ENCODE measurements around the gene ANKRD13D. TPM values are rescaled to one million over a fixed set of nuclear protein-coding genes. Genes with fewer than 3 reads are reported as not detected.

Gene ANKRD13D
- total RNA-seq, 2 donors from 2014 or later, result 22.1 to 22.6 TPM

DNA sequence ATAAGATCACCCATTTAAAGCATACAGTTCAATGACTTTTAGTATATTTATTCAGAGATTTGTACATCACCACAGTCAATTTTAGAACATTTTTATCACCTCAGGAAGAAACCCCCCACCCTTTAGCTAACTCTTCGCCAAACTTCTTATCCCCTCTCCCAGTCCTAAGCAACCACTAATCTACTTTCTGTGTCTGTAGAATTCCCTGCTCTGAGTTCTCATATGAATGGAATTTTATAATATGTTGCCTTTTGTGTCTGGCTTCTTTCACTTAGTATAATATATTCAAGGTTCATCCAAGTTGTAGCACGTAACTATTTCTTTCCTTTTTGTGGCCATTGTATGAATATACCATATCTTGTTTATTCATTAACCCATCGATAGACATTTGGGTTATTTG is 3.6 kb downstream of the ANKRD13D start:
- intact Hi-C loops (cut with DNase I), result no loop called here
- ATAC-seq, result no peak
- DNase-seq, result no peak

DNA sequence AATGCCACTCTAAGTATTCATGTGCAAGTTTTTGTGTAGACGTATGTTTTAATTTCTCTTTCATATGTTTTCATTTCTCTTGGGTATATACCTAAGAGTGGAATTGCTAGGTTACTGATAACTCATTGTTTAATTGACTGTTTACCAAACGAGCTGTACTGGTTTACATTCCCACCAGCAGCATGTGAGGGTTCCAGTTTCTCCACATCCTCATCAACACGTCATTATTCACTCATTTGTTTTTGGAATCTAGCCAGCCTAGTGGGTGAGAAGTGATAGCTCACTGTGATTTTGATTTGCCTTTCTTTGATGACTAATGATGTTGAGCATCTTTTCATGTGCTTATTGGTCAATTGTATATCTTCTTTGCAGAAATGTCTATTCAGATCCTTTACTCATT is 4.0 kb downstream of the ANKRD13D start:
- ATAC-seq (no peak), DNase-seq (no peak)
- intact Hi-C loops (cut with DNase I), result no loop called here

DNA sequence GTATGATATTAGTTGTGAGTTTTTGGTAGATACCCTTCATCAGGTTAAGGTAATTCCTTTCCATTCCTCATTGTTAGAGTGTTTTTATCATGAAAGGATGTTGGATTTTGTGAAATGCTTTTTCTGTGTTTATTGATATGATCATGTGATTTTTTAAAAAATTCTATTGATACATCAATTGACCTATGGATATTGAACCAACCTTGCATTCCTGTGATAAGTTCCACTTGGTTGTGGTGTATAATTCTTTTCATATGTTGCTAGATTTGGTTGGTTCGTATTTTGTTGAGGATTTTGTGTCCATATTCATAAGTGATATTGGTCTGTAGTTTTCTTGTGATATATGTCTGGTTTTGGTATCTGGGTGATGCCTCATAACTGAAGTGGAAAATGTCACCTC is 6.7 kb downstream of the ANKRD13D start:
- no peak for DNase-seq
- no peak for ATAC-seq
- intact Hi-C loops (cut with DNase I), result no loop called here

DNA sequence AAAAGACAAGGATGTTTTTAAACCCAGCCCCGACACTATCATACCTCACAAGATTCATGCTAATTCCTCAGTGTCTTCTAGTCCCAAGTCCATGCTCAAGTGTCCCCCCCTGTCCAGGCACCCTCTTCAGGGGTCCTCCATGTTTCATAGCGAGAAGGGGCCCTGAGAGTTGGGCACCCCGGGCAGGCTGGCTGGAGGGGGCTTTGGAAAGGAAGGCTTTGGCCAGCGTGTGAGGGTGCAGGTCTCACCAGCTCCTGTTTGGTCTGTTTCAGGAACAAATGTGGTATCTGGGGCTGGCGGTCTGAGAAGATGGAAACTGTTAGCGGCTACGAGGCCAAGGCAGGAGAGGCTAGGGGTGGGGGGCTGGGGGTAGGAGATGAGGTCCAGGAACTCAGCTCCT is 9.7 kb downstream of the ANKRD13D start:
- no peak for ATAC-seq
- intact Hi-C loops (cut with DNase I), result no loop called here
- DNase-seq, result no peak

DNA sequence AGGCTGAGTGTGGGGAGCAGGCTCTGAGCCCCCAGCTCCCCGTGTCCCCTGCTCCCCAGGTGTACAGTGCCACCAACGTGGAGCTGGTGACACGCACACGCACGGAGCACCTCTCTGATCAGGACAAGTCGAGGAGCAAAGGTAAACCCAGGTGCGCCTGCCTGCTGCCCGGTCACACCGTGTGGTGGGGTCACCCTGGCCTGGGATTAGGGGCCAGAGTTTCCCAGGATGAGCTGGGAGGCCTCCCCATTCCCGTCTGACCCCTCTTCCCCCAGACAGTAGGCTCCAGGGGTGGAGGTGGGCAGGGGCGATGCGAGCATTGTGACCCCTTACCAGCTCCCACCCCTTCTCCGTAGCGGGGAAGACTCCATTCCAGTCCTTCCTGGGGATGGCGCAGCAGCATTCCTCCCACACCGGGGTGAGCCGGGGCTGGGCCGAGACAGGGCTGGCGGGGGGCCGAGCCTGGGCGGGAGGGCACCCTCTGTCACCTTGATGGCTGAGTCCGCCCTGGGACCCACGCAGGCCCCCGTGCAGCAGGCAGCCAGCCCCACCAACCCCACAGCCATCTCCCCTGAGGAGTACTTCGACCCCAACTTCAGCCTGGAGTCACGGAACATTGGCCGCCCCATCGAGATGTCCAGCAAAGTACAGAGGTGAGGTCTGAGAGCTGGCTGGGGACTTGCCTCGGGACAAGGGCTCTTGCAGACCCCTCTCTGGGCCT is 10.5 kb downstream of the ANKRD13D start:
- DNase-seq (no peak), ATAC-seq (no peak)
- intact Hi-C loops (cut with DNase I), result no loop called here

- intact Hi-C loops (cut with DNase I), result no loop called here
- no peak for DNase-seq
- ATAC-seq, result no peak
These were observed 11.2 kb downstream of the ANKRD13D start for GRCh38 chr11:67300256-67300755.

DNA sequence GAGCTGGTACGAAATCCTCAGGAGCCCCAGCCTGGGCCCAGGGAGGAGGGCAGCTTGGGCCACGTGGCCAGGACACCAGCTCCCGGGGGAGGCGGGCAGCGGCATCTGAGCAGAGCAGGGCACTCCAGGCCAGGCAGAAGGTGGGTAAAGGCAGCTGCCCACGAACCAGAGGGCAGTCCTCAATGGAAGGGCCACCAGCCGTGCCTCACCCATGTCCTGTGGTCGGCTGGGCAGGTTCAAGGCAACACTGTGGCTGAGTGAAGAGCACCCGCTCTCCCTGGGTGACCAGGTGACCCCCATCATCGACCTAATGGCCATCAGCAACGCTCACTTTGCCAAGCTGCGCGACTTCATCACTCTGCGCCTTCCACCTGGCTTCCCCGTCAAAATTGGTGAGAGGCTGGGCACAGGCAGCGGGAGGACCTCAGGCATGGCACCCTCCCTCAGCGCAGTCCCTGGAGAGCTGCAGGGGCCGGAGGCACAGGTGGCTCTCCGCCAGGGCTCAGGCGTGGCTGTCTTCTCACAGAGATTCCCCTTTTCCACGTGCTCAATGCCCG is 11.7 kb downstream of the ANKRD13D start:
- intact Hi-C loops (cut with DNase I), result no loop called here

GRCh38 chr11:67301313-67301921 is 12.3 kb downstream of the ANKRD13D start:
- no peak for DNase-seq
- ATAC-seq, result no peak
- intact Hi-C loops (cut with DNase I), result no loop called here

More for the DNA sequence above, 11.7 kb downstream of the ANKRD13D start:
- ATAC-seq (no peak), DNase-seq (no peak)

DNA sequence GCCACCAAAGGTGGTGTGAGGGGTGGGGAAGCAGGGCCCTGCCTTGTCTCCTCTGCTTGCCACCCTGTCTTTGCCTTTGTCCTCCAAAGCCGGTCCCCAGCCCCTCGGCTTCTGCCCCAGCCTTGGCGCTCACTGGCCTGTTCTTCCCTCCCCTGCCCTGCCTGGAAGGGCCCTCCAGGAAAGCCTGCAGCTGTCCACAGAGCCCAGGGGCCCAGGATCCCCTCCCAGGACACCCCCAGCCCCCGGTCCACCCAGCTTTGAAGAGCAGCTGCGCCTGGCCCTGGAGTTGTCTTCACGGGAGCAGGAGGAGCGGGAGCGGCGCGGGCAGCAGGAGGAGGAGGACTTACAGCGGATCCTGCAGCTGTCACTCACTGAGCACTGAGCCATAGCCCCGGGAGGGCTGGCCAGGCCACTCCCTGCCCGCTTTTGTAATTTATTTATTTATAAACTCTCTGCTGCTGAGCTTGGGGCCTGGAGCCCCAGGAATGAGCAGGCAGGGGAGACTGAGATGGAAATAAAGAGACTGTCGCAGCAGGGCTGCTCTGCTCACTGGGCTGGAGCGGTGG is 12.9 kb downstream of the ANKRD13D start:
- ATAC-seq, result peak; percentile 25 to 50
- intact Hi-C loops (cut with DNase I), result no loop called here
- DNase-seq, result no peak

GRCh38 chr11:67302571-67303131 is 13.5 kb downstream of the ANKRD13D start:
- ATAC-seq, result peak; percentile 22 to 38
- DNase-seq, result no peak
- intact Hi-C loops (cut with DNase I), result no loop called here

DNA sequence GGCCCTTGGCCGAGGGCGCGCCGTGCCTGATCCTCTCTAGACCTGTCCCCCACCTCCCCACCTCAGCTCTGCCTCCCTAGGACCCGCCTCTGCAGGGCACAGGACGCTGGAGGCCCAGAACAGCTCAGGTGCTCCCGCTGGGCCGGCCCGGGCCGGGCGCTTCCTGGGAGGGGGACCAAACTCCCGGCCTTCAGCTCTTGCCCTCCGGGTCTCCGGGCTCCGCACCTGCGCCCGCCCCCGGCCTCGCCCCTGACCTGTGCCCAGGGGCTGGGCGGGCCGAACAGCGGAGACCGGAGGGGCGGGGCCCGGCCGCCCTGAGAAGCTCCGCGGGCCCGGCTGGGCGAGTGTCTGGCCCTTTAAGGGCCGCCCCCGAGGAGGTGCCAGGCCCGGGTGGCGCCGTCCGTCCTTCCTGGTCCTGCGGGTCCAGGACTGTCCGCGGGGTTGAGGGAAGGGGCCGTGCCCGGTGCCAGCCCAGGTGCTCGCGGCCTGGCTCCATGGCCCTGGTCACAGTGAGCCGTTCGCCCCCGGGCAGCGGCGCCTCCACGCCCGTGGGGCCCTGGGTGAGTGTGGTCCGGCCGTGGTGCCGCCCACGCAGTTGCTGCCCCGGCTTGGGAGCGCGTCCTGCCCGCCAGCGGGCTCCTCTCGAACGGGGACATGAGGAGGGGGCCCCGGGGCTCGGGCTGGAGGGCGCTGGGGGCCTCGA is 14.2 kb downstream of the ANKRD13D start, which contains the start of gene SSH3:
SSH3 (plus strand) TSS at position 399 of the 703 bp plus-strand sequence; CDS start at position 495, 96 bp downstream.
- intact Hi-C loops (cut with DNase I), result no loop called here

GRCh38 chr11:67303835-67304411 is 14.8 kb downstream of the ANKRD13D start:
- no peak for DNase-seq
- intact Hi-C loops (cut with DNase I), result no loop called here
- peak; percentile 35 to 41 for ATAC-seq

More for the DNA sequence above, 14.2 kb downstream of the ANKRD13D start, which contains the start of gene SSH3:
- peak; percentile 90 to 92 for ATAC-seq
- DNase-seq, result peak; percentile 86

- intact Hi-C loops (cut with DNase I), result no loop called here
- ATAC-seq (no peak), DNase-seq (no peak)
These were observed 15.5 kb downstream of the ANKRD13D start for GRCh38 chr11:67304511-67305113.

DNA sequence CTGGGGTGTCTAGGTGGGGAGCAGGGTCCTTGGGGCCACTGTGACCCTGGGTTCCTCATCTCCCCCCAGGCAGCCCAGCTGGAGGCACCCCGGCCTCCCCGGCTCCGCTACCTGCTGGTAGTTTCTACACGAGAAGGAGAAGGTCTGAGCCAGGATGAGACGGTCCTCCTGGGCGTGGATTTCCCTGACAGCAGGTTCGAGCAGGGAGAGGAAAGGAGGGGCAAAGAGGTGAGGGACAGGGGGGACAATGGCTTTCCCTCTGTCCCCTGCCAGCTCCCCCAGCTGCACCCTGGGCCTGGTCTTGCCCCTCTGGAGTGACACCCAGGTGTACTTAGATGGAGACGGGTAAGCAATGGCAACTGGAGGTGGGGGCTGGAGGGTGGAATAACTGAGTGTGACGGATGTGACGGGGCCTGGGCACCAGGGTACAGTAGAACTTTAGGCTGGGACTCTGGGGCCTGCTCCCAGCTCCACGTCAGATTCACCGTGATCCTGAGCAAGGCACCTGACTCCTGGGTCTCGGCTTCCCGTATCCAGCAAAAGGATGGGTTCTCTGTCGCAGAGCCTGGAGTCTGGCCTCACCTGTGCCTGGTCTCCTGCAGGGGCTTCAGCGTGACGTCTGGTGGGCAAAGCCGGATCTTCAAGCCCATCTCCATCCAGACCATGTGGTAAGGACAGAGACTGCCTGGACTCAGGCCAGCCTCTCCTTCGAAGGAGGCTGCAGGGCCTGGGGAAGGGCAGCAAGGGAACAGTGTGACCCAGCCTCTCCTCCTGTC is 17.9 kb downstream of the ANKRD13D start:
- DNase-seq, result no peak
- intact Hi-C loops (cut with DNase I), result no loop called here
- no peak for ATAC-seq

- DNase-seq (no peak), ATAC-seq (no peak)
These were observed 18.5 kb downstream of the ANKRD13D start for GRCh38 chr11:67307545-67308001.

DNA sequence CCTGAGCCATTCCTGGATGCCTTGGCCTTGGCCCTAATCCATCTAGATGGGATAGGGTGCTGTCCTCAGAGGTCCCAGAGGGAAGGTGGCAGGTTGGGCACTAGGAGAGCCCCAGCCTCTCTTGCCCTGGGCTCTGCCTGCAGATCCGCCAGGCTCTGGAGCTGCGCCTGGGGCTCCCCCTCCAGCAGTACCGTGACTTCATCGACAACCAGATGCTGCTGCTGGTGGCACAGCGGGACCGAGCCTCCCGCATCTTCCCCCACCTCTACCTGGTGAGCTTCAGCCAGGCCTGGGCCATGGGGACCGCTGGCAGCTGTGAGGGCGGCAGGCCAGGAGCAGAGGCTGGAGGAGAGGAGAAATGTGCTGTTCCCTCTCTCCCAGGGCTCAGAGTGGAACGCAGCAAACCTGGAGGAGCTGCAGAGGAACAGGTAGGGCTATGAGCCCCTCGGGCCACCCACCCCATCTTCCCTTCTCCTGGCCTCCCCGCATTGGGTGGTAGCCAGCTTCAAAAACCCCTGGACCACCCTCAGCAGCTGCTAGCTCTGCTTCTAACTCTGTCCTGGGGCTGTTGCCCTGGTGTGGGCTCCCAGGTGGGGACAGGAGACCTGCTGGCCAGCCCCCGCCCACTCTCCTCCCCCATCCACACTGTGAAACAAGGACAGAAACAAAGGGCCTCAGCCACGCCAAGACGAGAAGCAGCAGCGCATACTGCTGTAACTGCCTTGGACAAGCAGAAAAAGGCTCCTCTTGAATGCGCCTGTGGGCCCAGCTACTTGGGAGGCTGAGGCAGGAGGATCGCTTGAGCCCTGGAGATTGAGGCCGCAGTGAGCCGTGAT is 19.1 kb downstream of the ANKRD13D start:
- DNase-seq, result no peak
- intact Hi-C loops (cut with DNase I), result no loop called here
- no peak for ATAC-seq

More at GRCh38 chr11:67307545-67308001, 18.5 kb downstream of the ANKRD13D start:
- intact Hi-C loops (cut with DNase I), result no loop called here

DNA sequence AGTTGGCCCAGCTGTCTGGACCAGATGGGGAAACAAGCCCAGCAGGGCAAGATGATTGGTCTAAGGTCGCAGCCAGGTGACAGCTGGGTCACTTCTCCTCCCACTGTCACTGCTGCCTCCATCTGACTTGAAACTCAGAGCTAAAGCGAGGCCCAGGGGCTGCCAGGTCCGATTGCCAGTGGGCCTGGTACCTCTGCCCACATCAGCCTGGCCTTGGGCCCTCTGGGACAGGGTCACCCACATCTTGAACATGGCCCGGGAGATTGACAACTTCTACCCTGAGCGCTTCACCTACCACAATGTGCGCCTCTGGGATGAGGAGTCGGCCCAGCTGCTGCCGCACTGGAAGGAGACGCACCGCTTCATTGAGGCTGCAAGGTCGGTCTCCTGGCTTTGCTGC is 20.1 kb downstream of the ANKRD13D start:
- no peak for DNase-seq

More for the DNA sequence above, 20.1 kb downstream of the ANKRD13D start:
- intact Hi-C loops (cut with DNase I), result no loop called here
- no peak for ATAC-seq
